Measurements from ENCODE around the gene OR7C2. TPM values are rescaled to one million over a fixed set of nuclear protein-coding genes. Genes with fewer than 3 reads are reported as not detected.

The OR7C2 gene
- total and polyA plus RNA-seq, 8 donors: not detected

- intact Hi-C loops (cut with DNase I): no loop called here
- H3K9me3 ChIP-seq: no peaks in the 10 kb centered on the region
- no peaks in the 10 kb centered on the region for H3K36me3 ChIP-seq
- peaks cover 32 to 86% of the 10 kb centered on the region in 2 donors for H3K27me3 ChIP-seq
- DNase-seq (no peak), ATAC-seq (no peak)
- no peaks in the 10 kb centered on the region for H3K4me1 ChIP-seq
- TF ChIP-seq CTCF (IDR thresholded peaks at IDR 0.05): no peak
- H3K4me3 ChIP-seq: no peak overlapping the region
- H3K27ac ChIP-seq: no peak overlapping the region
Measured at GRCh38 chr19:14977128-14977527, 35.8 kb downstream of the OR7C2 start.

GRCh38 chr19:14978161-14978776 lies 37.0 kb downstream of the OR7C2 start:
- no peaks in the 10 kb centered on the region for H3K36me3 ChIP-seq
- H3K4me1 ChIP-seq: no peaks in the 10 kb centered on the region
- H3K9me3 ChIP-seq: no peaks in the 10 kb centered on the region
- no peak overlapping the region for H3K4me3 ChIP-seq
- intact Hi-C loops (cut with DNase I): no loop called here
- no peak overlapping the region for H3K27ac ChIP-seq
- DNase-seq (no peak), ATAC-seq (no peak)
- peaks cover 32 to 86% of the 10 kb centered on the region in 2 donors for H3K27me3 ChIP-seq
- TF ChIP-seq CTCF (IDR thresholded peaks at IDR 0.05): no peak

- DNase-seq (no peak), ATAC-seq (no peak)
- TF ChIP-seq CTCF (IDR thresholded peaks at IDR 0.05): no peak
- no peaks in the 10 kb centered on the region for H3K4me1 ChIP-seq
- peaks cover 32 to 78% of the 10 kb centered on the region in 2 donors for H3K27me3 ChIP-seq
- H3K27ac ChIP-seq: no peak within 1 kb of the TSS
- intact Hi-C loops (cut with DNase I): no loop called here
- no peaks in the 10 kb centered on the region for H3K9me3 ChIP-seq
- no peaks in the 10 kb centered on the region for H3K36me3 ChIP-seq
- no peak within 1 kb of the TSS for H3K4me3 ChIP-seq
Measured at GRCh38 chr19:14979476-14980255, 38.4 kb downstream of the OR7C2 start, which contains the start of gene SLC1A6. TSS of gene SLC1A6 (minus strand) at chr19:14979864. CDS start at chr19:14972910, 6,954 bp downstream.

GRCh38 chr19:14985133-14985532 lies 43.8 kb downstream of the OR7C2 start:
- no peaks in the 10 kb centered on the region for H3K36me3 ChIP-seq
- TF ChIP-seq CTCF (IDR thresholded peaks at IDR 0.05): no peak
- no peak overlapping the region for H3K27ac ChIP-seq
- DNase-seq (no peak), ATAC-seq (no peak)
- no peak overlapping the region for H3K4me3 ChIP-seq
- intact Hi-C loops (cut with DNase I): no loop called here
- no peaks in the 10 kb centered on the region for H3K9me3 ChIP-seq
- H3K27me3 ChIP-seq: peaks cover 9 to 55% of the 10 kb centered on the region in 2 donors
- no peaks in the 10 kb centered on the region for H3K4me1 ChIP-seq

Other genes with a start within 250 kb of the OR7C2 start
- 10 to 100 TPM in 1 of 2 donors, 1 to 10 TPM in 1; 4.7 to 32.0 TPM for gene ADGRE2, start 162.9 kb upstream of the OR7C2 start, total RNA-seq
- under 1 TPM; 0.35 to 0.89 (median 0.56) TPM for gene ADGRE2, start 162.9 kb upstream of the OR7C2 start, polyA plus RNA-seq (ENCODE audit: insufficient read length in 6 of 6)
- gene OR7A5, start 106.3 kb upstream of the OR7C2 start, total RNA-seq: not detected
- gene OR7A5, start 106.3 kb upstream of the OR7C2 start, polyA plus RNA-seq (ENCODE audit: insufficient read length in 6 of 6): not detected
- gene OR7C1, start 106.3 kb upstream of the OR7C2 start, total RNA-seq: under 1 TPM in 1 of 2 donors, not detected in 1; 0.15 TPM
- gene OR7C1, start 106.3 kb upstream of the OR7C2 start, polyA plus RNA-seq (ENCODE audit: insufficient read length in 6 of 6): under 1 TPM; 0.08 to 0.18 (median 0.12) TPM
- not detected for gene OR7A10, start 92.6 kb upstream of the OR7C2 start, total RNA-seq
- gene OR7A10, start 92.6 kb upstream of the OR7C2 start, polyA plus RNA-seq (ENCODE audit: insufficient read length in 6 of 6): not detected
- gene OR7A17, start 55.4 kb upstream of the OR7C2 start, total RNA-seq: not detected
- under 1 TPM in 4 of 6 donors, not detected in 2; 0.06 to 0.10 (median 0.07) TPM for gene OR7A17, start 55.4 kb upstream of the OR7C2 start, polyA plus RNA-seq (ENCODE audit: insufficient read length in 6 of 6)
- gene SLC1A6, start 38.4 kb downstream of the OR7C2 start, total RNA-seq: not detected
- under 1 TPM; 0.09 to 0.31 (median 0.17) TPM for gene SLC1A6, start 38.4 kb downstream of the OR7C2 start, polyA plus RNA-seq (ENCODE audit: insufficient read length in 6 of 6)
- not detected for gene CASP14, start 108.0 kb downstream of the OR7C2 start, total RNA-seq
- under 1 TPM in 2 of 6 donors, not detected in 4; 0.10 to 0.11 TPM for gene CASP14, start 108.0 kb downstream of the OR7C2 start, polyA plus RNA-seq (ENCODE audit: insufficient read length in 6 of 6)
- not detected for gene OR1I1, start 140.7 kb downstream of the OR7C2 start, total RNA-seq
- under 1 TPM; 0.07 to 0.14 (median 0.09) TPM for gene OR1I1, start 140.7 kb downstream of the OR7C2 start, polyA plus RNA-seq (ENCODE audit: insufficient read length in 6 of 6)
- 10 to 100 TPM; 17.5 to 22.9 TPM for gene SYDE1, start 165.9 kb downstream of the OR7C2 start, total RNA-seq
- gene SYDE1, start 165.9 kb downstream of the OR7C2 start, polyA plus RNA-seq (ENCODE audit: insufficient read length in 6 of 6): 10 to 100 TPM; 16.6 to 33.8 (median 24.5) TPM